Ishikawa (cell line): ENCODE measurements around the gene PRIMPOL.

Experiments used
- CEBPB ChIP-seq: IDR thresholded peaks from 2 replicates; pipeline ENCODE4 v1.6.1; 2012
- CREB1 ChIP-seq: IDR thresholded peaks from 2 replicates; pipeline ENCODE4 v1.6.1; 2012; ENCODE audit warnings: low read depth
- EGR1 ChIP-seq: IDR thresholded peaks from 2 replicates; pipeline ENCODE4 v1.6.1; 2012
- EP300 ChIP-seq: IDR thresholded peaks from 2 replicates; pipeline ENCODE4 v1.6.1; 2012; ENCODE audit warnings: borderline replicate concordance
- FOXM1 ChIP-seq: IDR thresholded peaks from 2 replicates; pipeline ENCODE4 v1.6.1; 2012; ENCODE audit warnings: low read depth, borderline replicate concordance
- MAX ChIP-seq: IDR thresholded peaks from 2 replicates; pipeline ENCODE4 v1.6.1; 2012
- NFIC ChIP-seq: IDR thresholded peaks from 2 replicates; pipeline ENCODE4 v1.6.1; 2012
- RAD21 ChIP-seq: IDR thresholded peaks from 2 replicates; pipeline ENCODE4 v1.6.1; 2012; ENCODE audit warnings: low read depth
- REST ChIP-seq: IDR thresholded peaks from 2 replicates; pipeline ENCODE4 v1.6.1; 2012; ENCODE audit warnings: low read depth, mild to moderate bottlenecking
- TAF1 ChIP-seq: IDR thresholded peaks from 2 replicates; pipeline ENCODE4 v1.6.1; 2012; ENCODE audit warnings: low read depth, mild to moderate bottlenecking
- TCF12 ChIP-seq: IDR thresholded peaks from 2 replicates; pipeline ENCODE4 v1.6.1; 2012; ENCODE audit warnings: low read depth
- TEAD4 ChIP-seq: IDR thresholded peaks from 2 replicates; pipeline ENCODE4 v1.6.1; 2012
- USF1 ChIP-seq: IDR thresholded peaks from 2 replicates; pipeline ENCODE4 v1.6.1; 2012
- YY1 ChIP-seq: IDR thresholded peaks from 2 replicates; pipeline ENCODE4 v1.6.1; 2012; ENCODE audit warnings: low read depth
- ZBTB7A ChIP-seq: IDR thresholded peaks from 2 replicates; pipeline ENCODE4 v1.6.1; 2012; ENCODE audit warnings: low read depth

Gene PRIMPOL

GRCh38 chr4:184705692-184706091 is 56.2 kb downstream of the PRIMPOL start:
- TF ChIP-seq MAX: no peak
- TF ChIP-seq EGR1: no peak
- no peak for TF ChIP-seq EP300
- no peak for TF ChIP-seq REST
- no peak for TF ChIP-seq USF1
- TF ChIP-seq RAD21: no peak
- TF ChIP-seq YY1: no peak
- TF ChIP-seq CEBPB: no peak
- TF ChIP-seq TCF12: no peak
- TF ChIP-seq ZBTB7A: no peak
- no peak for TF ChIP-seq TEAD4
- TF ChIP-seq CREB1: no peak
- TF ChIP-seq TAF1: no peak
- no peak for TF ChIP-seq NFIC
- no peak for TF ChIP-seq FOXM1

GRCh38 chr4:184706453-184706852 is 56.9 kb downstream of the PRIMPOL start:
- no peak for TF ChIP-seq TAF1
- TF ChIP-seq ZBTB7A: no peak

GRCh38 chr4:184712322-184712721 is 62.8 kb downstream of the PRIMPOL start:
- no peak for TF ChIP-seq MAX
- no peak for TF ChIP-seq USF1
- TF ChIP-seq REST: no peak
- TF ChIP-seq NFIC: no peak

GRCh38 chr4:184713887-184714286 is 64.3 kb downstream of the PRIMPOL start:
- TF ChIP-seq EGR1 (no peak), FOXM1 (no peak), YY1 (no peak), ZBTB7A (no peak), TEAD4 (no peak), MAX (no peak)

GRCh38 chr4:184715526-184715925 is 66.0 kb downstream of the PRIMPOL start:
- TF ChIP-seq RAD21 (no peak), REST (no peak), EGR1 (no peak), ZBTB7A (no peak), USF1 (no peak)
